Fibroblast of the conjunctiva (primary cell): ENCODE data around the gene ERRFI1.

Source experiments
- DNase-seq: peaks from one replicate; pipeline ENCODE4 v3.0.0-alpha.2; 2010; ENCODE audit warnings: low read depth

Gene ERRFI1

GRCh38 chr1:8018492-8019228, 7.4 kb downstream of the ERRFI1 start:
- DNase-seq = no peak

- DNase-seq = no peak
Measured at GRCh38 chr1:8017495-8018197, 8.5 kb downstream of the ERRFI1 start.

DNA sequence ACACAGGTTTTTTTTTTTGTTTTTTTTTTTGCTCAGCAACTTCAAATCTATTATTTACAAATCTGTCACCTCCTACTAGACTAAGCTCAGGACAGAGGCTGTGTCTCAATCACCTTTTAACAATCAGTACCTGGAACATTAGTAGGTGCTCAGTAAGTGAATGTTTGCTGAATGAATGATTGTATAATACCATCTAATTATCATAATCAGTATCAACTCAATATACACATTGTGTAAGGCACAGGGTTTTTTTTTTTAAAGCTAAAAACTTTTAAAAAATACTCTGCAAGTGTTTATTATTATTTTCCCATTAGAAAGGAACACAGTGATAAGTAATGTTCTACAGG, 9.2 kb downstream of the ERRFI1 start:
- no peak for DNase-seq

DNA sequence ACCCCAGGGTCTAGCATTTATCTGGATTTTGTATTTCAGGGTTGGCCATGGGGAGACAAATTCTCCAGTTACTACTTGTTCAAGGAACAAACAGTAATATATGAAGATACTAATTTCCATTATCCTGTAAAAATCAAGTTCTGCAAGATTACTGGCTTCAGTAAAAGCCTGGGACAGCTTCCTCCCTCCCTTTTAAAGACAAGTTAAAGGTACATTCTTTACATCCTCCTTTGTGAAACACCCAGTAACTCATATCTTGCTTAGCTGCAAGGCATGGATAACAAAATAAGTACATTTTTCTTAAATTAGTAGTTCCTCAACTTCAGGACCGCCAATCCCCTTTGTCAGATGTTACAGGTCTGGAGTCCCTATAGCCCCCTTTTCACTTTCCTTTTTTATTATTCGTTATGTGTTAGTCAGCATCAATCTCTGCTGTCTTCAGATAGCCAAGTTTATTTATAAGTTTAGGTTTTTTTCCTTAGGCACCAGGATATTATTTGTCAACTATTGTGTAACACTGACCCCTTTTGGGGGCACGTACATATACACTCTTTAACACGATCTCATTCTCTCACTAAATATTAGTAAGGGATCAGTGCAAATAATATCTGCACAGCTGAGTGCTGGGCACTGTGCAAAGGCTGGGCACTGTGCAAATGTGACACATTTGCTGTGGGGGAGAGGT, 9.8 kb downstream of the ERRFI1 start:
- no peak for DNase-seq

GRCh38 chr1:8015809-8016165, 10.3 kb downstream of the ERRFI1 start:
- DNase-seq = peak; percentile 79

- peak; percentile 80 for DNase-seq
Measured at GRCh38 chr1:8015036-8015808, 10.9 kb downstream of the ERRFI1 start.

DNA sequence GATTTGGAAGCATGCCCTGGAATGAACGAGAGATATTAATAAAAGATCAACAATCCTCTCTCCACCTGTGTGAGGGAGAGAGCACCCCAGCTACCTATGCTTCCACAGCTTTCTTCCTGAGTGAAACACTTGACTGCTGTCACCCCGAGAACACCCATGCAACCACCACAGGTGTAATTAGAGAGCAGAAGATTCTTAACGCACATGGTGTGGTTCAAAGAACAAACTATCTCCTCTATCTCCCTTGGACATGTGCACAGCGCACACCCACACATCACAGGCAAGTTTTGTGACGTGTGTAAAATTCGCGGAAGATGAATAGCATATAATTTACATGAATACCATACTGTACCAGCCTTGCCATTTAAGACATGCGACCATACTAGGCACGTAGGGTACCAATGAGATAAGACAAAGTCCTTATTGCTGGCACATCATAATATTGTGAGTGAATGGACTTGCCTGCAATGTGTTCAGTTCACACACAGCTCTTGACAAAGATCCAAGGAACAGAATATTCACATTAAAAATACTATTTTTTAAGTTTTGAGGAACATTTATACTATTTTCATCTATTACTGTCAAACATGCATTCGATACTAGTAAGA, 11.6 kb downstream of the ERRFI1 start:
- DNase-seq = no peak

- no peak for DNase-seq
Measured at GRCh38 chr1:8013800-8014199, 12.3 kb downstream of the ERRFI1 start.

DNA sequence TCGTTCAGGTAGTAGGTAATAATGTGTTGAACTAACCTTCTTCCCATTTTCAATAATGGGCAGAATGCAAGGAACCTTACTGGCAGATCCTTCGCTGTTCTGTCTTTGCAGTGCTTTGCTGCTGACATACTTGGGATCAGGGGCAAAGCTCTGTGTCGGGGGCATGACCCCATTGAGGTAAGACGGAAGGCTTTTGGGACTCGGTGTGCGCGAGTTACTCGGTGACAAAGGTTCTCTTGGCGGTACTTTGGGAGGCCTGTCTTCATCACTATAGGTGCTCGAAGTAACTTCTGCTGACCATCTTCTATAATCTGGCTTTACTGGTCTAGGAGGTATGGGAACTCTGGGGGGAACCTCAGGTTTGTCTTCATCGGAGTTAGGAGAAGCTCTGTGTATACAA, 12.7 kb downstream of the ERRFI1 start:
- no peak for DNase-seq

DNA sequence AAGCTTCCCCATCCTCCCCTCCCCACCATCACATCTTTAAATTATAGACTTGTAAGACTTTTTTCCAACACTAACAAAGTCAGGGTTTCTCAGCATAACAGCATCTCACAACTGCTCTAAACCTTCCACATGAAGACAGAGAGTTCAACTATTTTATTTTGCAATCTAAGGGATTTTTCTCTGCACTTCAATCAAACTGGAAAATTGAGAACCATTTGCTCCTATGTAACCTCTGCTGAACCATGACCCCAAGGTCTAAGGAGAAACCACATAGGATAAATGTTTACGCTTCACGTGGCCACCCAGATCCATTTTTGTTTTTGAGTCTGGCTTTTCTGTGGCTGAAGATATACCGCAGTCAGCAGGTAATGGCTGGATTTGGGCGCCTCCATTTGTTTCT, 13.2 kb downstream of the ERRFI1 start:
- no peak for DNase-seq

- no peak for DNase-seq
Measured at GRCh38 chr1:8011923-8012858, 13.9 kb downstream of the ERRFI1 start.

GRCh38 chr1:8011016-8011415, 15.1 kb downstream of the ERRFI1 start:
- no peak for DNase-seq

GRCh38 chr1:8010080-8010664, 15.9 kb downstream of the ERRFI1 start:
- DNase-seq = no peak

GRCh38 chr1:8009043-8010002, 16.8 kb downstream of the ERRFI1 start:
- no peak for DNase-seq

- no peak for DNase-seq
Measured at GRCh38 chr1:8006037-8006963, 19.8 kb downstream of the ERRFI1 start.

- peak; percentile 97 for DNase-seq
Measured at GRCh38 chr1:8004803-8005573, 21.1 kb downstream of the ERRFI1 start.

GRCh38 chr1:8004113-8004802, 21.9 kb downstream of the ERRFI1 start:
- DNase-seq = no peak
